ENCODE results near the gene DENR.
A peak's percentile ranks its signal among the peaks of the same experiment; 100 is the strongest.
"Not testable (repeated sequence)": the region's sequence is repeated elsewhere in the genome, so short reads cannot be mapped to it uniquely, and the experiment has no call there.

DENR gene, protein sequence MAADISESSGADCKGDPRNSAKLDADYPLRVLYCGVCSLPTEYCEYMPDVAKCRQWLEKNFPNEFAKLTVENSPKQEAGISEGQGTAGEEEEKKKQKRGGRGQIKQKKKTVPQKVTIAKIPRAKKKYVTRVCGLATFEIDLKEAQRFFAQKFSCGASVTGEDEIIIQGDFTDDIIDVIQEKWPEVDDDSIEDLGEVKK

GRCh38 chr12:122752464-122753318 is at the start of gene DENR:
TSS of gene DENR (plus strand) at chr12:122752824. CDS start at chr12:122753702, 878 bp downstream.
- DNase-seq: peak; percentile 99

DNA sequence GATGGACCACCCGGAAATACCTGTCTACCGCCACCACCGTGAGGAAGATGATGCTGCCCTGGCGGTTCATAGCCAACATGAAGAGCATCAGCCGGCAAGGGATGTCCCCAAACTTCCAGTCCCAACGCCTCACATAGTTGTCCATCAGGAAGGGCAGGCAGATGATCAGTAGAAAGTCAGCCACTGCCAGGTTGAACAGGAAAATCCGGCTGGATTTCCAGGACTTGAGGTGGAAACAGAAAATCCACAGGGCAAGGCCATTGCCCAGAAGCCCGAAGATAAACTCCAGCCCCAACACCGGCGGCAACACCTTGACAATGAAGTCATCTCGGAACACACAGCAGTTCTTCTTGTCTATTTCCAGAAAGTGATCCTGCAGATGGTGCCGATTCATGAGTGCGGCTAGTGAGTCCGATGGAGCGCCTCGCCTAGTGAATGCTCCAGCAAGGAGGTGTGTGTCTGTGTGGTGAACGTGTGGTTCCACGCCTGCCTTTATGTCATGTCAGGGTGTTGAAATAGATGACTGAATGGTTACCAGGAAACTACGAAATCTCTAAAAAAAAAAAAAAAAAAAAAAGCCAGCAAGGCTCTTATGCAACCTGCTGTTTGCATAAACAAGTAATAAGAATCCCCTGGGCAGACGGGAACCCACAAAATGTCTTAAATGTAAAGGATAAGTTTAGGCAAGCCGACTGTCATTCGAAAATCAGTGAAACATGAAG is 49.6 kb upstream of the DENR start, which contains the start of gene HCAR2:
Gene HCAR2 (minus strand): TSS at position 468 of the 722 bp plus-strand sequence. CDS start 74 bp downstream, at position 394.
- not testable (repeated sequence) for DNase-seq

DNA sequence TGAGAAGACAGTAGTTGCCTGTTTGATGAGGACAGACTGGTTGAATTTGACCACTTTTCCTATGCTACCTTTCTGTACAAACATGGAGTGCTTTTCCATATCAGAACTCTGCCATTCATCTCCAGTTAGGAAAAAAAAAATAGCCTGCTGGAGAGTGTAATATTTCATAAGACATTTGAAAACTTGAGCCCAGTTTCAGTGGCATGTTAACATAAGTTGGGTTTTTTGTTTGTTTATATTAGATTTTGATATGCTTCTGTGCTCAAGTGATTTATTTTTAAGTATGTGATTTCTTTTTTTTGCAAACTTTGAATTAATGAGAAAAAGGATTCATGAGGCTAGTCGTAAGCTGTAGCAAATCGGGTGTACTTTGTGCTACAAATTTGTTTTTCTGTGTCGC is 48.8 kb upstream of the DENR start:
- not testable (repeated sequence) for DNase-seq

GRCh38 chr12:122709287-122709686 is 43.3 kb upstream of the DENR start:
- not testable (repeated sequence) for DNase-seq

- DNase-seq: not testable (repeated sequence)
Observed at GRCh38 chr12:122710341-122710740, 42.3 kb upstream of the DENR start.

- not testable (repeated sequence) for DNase-seq
Observed at GRCh38 chr12:122711266-122711665, 41.4 kb upstream of the DENR start.

GRCh38 chr12:122713491-122714188 is 39.0 kb upstream of the DENR start:
- DNase-seq: not testable (repeated sequence)

- not testable (repeated sequence) for DNase-seq
Observed at GRCh38 chr12:122715211-122715610, 37.4 kb upstream of the DENR start.

GRCh38 chr12:122716658-122717057 is 36.0 kb upstream of the DENR start, which contains the start of gene HCAR3:
TSS of gene HCAR3 (minus strand) at chr12:122716811. CDS start at chr12:122716737, 74 bp downstream.
- not testable (repeated sequence) for DNase-seq

- no peak for DNase-seq
Observed at GRCh38 chr12:122721057-122721545, 31.5 kb upstream of the DENR start.

DNA sequence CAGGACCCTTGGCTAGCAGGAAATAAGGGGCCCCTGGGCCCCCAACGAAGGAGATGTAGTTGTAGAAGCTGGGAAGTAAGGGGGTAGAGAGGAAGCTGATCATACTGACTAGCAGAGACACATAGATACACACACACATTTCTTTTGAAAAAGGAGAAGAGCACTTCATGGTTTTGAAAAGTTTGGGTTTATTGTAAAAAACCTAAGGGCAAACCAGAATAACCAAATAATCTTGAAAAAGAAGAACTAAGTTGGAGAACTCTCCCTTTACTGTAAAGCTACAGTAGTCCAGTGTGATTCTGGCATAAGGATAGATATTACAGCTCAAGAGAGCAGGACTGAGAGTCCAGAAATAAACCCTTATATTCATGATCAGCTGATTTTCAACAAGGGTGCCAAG is 30.2 kb upstream of the DENR start:
- DNase-seq: no peak

GRCh38 chr12:122724641-122725243 is 27.9 kb upstream of the DENR start:
- no peak for DNase-seq

DNA sequence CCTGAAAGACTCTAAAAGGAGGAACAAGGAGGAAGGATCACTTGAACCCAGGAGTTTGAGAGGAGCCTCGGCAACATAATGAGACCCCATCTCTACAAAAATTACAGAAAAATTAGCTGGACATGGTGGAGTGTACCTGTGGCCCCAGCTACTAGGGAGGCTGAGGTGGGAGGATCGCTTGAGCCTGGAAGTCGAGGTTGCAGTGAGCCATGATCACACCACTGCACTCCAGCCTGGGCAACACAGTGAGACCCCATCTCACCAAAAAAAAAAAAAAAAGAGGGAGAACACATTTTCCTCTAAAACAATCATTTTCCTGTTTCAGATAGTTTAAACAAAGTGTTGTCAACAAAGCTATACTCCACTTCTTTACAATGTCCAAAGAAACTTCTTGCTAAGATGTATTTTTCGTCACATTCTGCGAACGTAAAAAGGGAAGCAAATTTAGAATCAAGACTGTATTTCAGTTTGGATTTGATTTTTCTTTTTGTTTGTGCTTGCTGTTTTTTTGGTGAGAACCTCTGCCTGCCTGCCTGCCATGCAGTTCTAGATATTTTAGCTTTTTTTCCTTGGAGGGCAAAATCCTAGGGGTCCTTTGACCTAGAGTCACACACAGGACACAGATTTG is 27.1 kb upstream of the DENR start:
- DNase-seq: no peak

GRCh38 chr12:122726080-122726558 is 26.5 kb upstream of the DENR start:
- no peak for DNase-seq

DNA sequence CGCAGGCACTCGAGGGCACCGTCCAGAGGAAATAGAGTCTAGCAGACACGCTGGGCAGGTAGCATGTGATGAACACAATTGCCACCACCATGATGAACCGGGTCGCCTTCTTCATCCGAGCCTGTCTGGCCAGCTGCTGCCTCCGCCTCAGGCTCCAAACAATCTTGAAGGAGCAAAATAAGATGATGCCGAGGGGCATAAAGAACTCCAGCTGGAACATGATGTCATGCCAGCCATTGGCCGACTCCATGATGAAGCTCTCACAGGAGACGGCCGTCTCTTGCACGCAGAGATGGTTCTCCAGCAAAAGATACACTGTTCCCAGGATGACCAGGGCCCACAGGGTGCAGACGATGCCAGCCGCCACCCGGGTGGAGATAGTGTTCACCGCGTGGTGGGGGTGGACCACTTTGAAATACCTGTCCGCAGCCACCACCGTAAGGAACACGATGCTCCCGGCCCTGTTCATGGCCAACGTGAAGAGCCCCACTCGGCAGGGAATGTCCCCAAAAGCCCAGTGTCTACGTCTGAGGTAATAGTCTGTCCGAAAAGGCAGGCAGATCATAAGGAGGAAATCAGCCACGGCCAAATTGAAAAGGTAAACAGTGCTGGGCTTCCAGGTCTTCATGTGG is 22.9 kb upstream of the DENR start:
- no peak for DNase-seq

GRCh38 chr12:122730215-122731014 is 22.2 kb upstream of the DENR start, which contains the start of gene HCAR1:
TSS of gene HCAR1 (minus strand) at chr12:122730844. CDS start at chr12:122730339, 505 bp downstream.
- DNase-seq: peak; percentile 63

GRCh38 chr12:122732170-122732569 is 20.5 kb upstream of the DENR start:
- no peak for DNase-seq

GRCh38 chr12:122732611-122733010 is 20.0 kb upstream of the DENR start:
- no peak for DNase-seq

DNA sequence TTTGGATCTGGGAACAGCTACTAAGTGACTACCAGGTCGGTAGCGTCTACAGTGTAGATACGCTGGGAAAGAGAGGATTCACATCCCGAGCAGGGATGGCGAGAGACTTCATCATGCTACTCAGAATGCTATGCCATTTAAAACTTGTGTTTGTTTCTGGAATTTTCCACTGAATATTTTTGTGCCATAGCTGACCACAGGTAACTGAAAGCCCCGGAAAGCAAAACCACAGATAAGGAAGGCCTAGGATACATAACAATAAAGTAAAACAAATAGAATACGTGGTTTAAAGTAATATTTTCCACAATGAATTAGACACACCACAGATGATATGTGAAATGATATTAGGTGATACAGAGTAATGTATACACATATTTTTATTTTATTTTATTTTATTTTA is 14.1 kb upstream of the DENR start:
- no peak for DNase-seq

DNA sequence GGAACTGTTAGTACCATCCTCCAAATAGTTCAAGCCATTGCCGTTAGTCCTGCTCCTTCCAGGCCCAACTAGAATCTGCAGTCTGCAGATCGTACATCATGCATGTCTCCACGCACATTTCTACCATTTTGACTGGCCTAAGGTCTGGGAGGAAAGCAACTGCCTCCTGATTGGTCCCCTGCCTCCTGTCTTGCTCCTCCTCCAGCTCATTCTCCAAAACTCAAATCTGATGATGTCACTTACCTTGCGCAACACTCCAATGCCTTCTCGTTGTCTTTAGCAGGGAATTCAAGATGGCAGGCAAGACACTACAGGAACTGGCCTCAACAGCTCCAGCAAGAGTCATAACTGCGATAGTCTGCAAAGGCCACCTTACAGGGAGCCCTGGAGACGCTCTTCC is 12.3 kb upstream of the DENR start:
- no peak for DNase-seq

Measured in NCI-H146 (cell line).